ENCODE results near the gene MARK2.

Gene MARK2

GRCh38 chr11:63838678-63839507, at the start of gene MARK2:
Gene MARK2 (plus strand): TSS chr11:63839110. CDS start chr11:63839507, 397 bp downstream.
- DNase-seq (ENCODE audit: low read depth): peak; percentile 88
- no peak for TF ChIP-seq CTCF (conservative IDR thresholded peaks at IDR 0.05; ENCODE audit: low read depth, low read length)

GRCh38 chr11:63791495-63792167, 47.3 kb upstream of the MARK2 start:
- H3K4me3 ChIP-seq (ENCODE audit: low read length): no peak overlapping the region
- DNase-seq (ENCODE audit: low read depth): no peak
- TF ChIP-seq CTCF (conservative IDR thresholded peaks at IDR 0.05; ENCODE audit: low read depth, low read length): no peak

More at GRCh38 chr11:63838678-63839507, at the start of gene MARK2:
- H3K4me3 ChIP-seq (ENCODE audit: low read length): peak within 1 kb of the TSS; percentile 95

- TF ChIP-seq CTCF (conservative IDR thresholded peaks at IDR 0.05; ENCODE audit: low read depth, low read length): no peak
- H3K4me3 ChIP-seq (ENCODE audit: low read length): no peak overlapping the region
- DNase-seq (ENCODE audit: low read depth): no peak
Measured at GRCh38 chr11:63793161-63793560, 45.7 kb upstream of the MARK2 start.

- DNase-seq (ENCODE audit: low read depth): no peak
- TF ChIP-seq CTCF (conservative IDR thresholded peaks at IDR 0.05; ENCODE audit: low read depth, low read length): no peak
- no peak overlapping the region for H3K4me3 ChIP-seq (ENCODE audit: low read length)
Measured at GRCh38 chr11:63795066-63795465, 43.8 kb upstream of the MARK2 start.

- no peak for DNase-seq (ENCODE audit: low read depth)
- no peak for TF ChIP-seq CTCF (conservative IDR thresholded peaks at IDR 0.05; ENCODE audit: low read depth, low read length)
- H3K4me3 ChIP-seq (ENCODE audit: low read length): no peak overlapping the region
Measured at GRCh38 chr11:63800921-63801320, 38.0 kb upstream of the MARK2 start.

- no peak for TF ChIP-seq CTCF (conservative IDR thresholded peaks at IDR 0.05; ENCODE audit: low read depth, low read length)
- H3K4me3 ChIP-seq (ENCODE audit: low read length): no peak overlapping the region
- DNase-seq (ENCODE audit: low read depth): peak; percentile 44
Measured at GRCh38 chr11:63802637-63803414, 36.1 kb upstream of the MARK2 start.

All from retinal pigment epithelial cell (primary cell).